PC-3 (cell line): ENCODE measurements around the gene TMC6.

Source experiments
- EZH2 ChIP-seq: fragments of 300-600 bp; sonication (generic); IDR thresholded peaks from one replicate; pipeline ENCODE4 v1.6.1; 2017; ENCODE audit warnings: antibody characterized with exemption, mild to moderate bottlenecking, low read length; ENCODE audit not compliant: unreplicated experiment
- TF ChIP-seq, protein P1 (sequence below): fragments of 300-600 bp; sonication (generic); conservative IDR thresholded peaks from 2 replicates; pipeline ENCODE4 v1.5.1; 2017; ENCODE audit warnings: antibody characterized with exemption, low read depth, mild to moderate bottlenecking, low read length

DNA sequence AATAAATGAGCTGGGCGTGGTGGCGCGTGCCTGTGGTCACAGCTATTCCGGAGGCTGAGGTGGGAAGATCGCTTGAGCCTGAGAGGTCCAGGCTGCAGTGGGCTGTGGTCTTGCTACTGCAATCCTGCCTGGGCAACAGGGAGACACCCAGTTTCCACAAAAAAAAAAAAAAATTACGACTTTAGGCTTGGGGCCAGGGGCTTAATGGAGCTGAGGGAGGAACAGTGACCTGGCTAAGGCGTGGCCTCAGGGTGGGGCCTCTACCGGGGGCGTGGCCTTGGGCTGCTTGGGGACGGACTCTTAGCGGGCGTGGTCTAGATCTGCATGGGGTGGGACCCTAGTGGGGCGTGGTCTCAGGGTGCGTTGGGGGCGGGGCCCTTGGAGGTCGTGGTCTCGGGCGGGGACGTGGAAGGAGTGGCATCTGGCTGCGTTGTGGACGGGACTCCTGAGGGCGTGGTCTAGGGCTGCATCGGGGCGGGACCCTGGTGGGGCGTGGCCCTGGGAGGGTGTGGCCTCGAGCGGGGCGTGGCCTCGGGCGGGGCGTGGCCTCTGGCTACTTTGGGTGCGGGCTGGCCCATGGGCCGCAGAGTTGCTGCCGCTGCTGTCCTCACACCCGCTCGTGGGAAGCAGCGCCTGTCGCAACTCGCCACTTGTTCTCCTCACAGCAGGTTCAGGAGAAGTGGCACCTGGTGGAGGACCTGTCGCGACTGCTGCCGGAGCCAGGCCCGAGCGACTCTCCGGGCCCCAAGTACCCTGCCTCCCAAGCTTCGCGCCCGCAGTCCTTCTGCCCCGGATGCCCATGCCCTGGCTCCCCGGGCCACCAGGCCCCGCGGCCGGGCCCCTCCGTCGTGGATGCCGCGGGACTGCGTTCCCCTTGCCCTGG, 11.9 kb upstream of the TMC6 start:
- TF ChIP-seq, protein P1, sequence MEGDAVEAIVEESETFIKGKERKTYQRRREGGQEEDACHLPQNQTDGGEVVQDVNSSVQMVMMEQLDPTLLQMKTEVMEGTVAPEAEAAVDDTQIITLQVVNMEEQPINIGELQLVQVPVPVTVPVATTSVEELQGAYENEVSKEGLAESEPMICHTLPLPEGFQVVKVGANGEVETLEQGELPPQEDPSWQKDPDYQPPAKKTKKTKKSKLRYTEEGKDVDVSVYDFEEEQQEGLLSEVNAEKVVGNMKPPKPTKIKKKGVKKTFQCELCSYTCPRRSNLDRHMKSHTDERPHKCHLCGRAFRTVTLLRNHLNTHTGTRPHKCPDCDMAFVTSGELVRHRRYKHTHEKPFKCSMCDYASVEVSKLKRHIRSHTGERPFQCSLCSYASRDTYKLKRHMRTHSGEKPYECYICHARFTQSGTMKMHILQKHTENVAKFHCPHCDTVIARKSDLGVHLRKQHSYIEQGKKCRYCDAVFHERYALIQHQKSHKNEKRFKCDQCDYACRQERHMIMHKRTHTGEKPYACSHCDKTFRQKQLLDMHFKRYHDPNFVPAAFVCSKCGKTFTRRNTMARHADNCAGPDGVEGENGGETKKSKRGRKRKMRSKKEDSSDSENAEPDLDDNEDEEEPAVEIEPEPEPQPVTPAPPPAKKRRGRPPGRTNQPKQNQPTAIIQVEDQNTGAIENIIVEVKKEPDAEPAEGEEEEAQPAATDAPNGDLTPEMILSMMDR, result no peak
- TF ChIP-seq EZH2, result no peak
